Smooth muscle cell (in vitro differentiated cells): ENCODE measurements around the gene PRIMA1. TPM values are rescaled to one million over a fixed set of nuclear protein-coding genes. Genes with fewer than 3 reads are reported as not detected.

ENCODE experiments used
- DNase-seq: peaks from one replicate; lab custom pipeline; 2025; ENCODE audit not compliant: unreplicated experiment; lab: John Stamatoyannopoulos, UW
- H2AFZ ChIP-seq: fragments of 200-600 bp; sonication (generic); 2 replicates; pipeline ENCODE4 v1.6.0; 2016; ENCODE audit warnings: antibody characterized with exemption, low read depth, mild to moderate bottlenecking
- H3F3A ChIP-seq: fragments of 200-600 bp; sonication (generic); 2 replicates; pipeline ENCODE4 v1.6.0; 2017; ENCODE audit warnings: antibody characterized with exemption, low read depth
- H3K27ac ChIP-seq: fragments of 200-600 bp; sonication (generic); 2 replicates; pipeline ENCODE4 v1.5.1; 2016; ENCODE audit warnings: low read depth, mild to moderate bottlenecking
- H3K27me3 ChIP-seq: fragments of 200-600 bp; sonication (generic); 2 replicates; pipeline ENCODE4 v1.6.1; 2016; ENCODE audit warnings: low read depth, mild to moderate bottlenecking
- H3K36me3 ChIP-seq: fragments of 200-600 bp; sonication (generic); 2 replicates; pipeline ENCODE4 v1.5.1; 2016; ENCODE audit warnings: low read depth
- H3K4me1 ChIP-seq: fragments of 200-600 bp; sonication (generic); 2 replicates; pipeline ENCODE4 v1.5.1; 2016; ENCODE audit warnings: low read depth
- H3K4me2 ChIP-seq: fragments of 200-600 bp; sonication (generic); 2 replicates; pipeline ENCODE4 v1.6.0; 2016; ENCODE audit warnings: mild to moderate bottlenecking
- H3K4me3 ChIP-seq: fragments of 200-600 bp; sonication (generic); 2 replicates; pipeline ENCODE4 v1.5.1; 2016; ENCODE audit warnings: mild to moderate bottlenecking
- H3K79me2 ChIP-seq: fragments of 200-600 bp; sonication (generic); 2 replicates; pipeline ENCODE4 v1.6.0; 2016; ENCODE audit warnings: low read depth, mild to moderate bottlenecking
- H3K9ac ChIP-seq: fragments of 200-600 bp; sonication (generic); 2 replicates; pipeline ENCODE4 v1.6.0; 2016; ENCODE audit warnings: low read depth
- H3K9me3 ChIP-seq: fragments of 200-600 bp; sonication (generic); replicated peaks from 2 replicates; pipeline ENCODE4 v1.5.1; 2016; ENCODE audit warnings: low read depth
- H4K20me1 ChIP-seq: fragments of 200-600 bp; sonication (generic); 2 replicates; pipeline ENCODE4 v1.6.0; 2016; ENCODE audit warnings: low read depth
- WGBS: methylation state at CpG from one replicate; pipeline ENCODE4 v1.1.7; 2016; ENCODE audit warnings: low lambda C conversion rate; 5-methylcytosine and 5-hydroxymethylcytosine counted together
- polyA plus RNA-seq: library from polyadenylated mRNA; unstranded; fragments of >200 nt; fragmentation: Nextera tagmentation; extraction: Ambion mirVana; gene quantifications from 2 replicates; pipeline ENCODE4 v1.2.1, GENCODE V29; 2016
- total RNA-seq: library from RNA; depleted of rRNA; stranded (reverse); fragments of >200 nt; gene quantifications from 2 replicates; pipeline ENCODE4 v1.2.3, GENCODE V29; 2014
- TF ChIP-seq, protein P1 (sequence below): fragments of 200-600 bp; sonication (generic); IDR thresholded peaks from 2 replicates; pipeline ENCODE4 v1.5.1; 2017; ENCODE audit warnings: borderline replicate concordance, mild to moderate bottlenecking, antibody characterized with exemption; ENCODE audit not compliant: insufficient read depth, poor library complexity, severe bottlenecking

The PRIMA1 gene
- total and polyA plus RNA-seq, 2 experiments from 2014 or later = not detected

DNA sequence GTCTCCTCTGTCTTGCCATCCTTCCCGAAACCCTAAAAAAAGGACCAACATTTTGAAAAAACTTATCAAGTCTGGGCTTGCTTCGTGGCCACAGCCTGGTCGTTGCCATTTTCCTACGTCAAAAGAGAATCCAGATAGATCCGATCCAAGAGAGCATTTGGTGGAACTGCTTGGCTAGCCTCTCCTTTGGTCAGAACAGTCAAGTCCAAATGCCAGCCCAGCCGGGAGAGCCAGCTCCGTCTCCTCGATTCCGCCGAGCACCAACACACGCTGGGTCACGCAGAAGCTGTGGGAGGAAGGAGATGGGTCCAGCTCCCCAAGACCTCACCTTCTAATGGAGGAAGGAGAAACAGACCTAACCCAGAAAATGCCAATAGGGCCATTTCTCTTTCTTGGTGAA, 9.3 kb upstream of the PRIMA1 start:
- Histone ChIP-seq H3K79me2 (no peaks in the 10 kb centered on the region), H4K20me1 (no peaks in the 10 kb centered on the region)

DNA sequence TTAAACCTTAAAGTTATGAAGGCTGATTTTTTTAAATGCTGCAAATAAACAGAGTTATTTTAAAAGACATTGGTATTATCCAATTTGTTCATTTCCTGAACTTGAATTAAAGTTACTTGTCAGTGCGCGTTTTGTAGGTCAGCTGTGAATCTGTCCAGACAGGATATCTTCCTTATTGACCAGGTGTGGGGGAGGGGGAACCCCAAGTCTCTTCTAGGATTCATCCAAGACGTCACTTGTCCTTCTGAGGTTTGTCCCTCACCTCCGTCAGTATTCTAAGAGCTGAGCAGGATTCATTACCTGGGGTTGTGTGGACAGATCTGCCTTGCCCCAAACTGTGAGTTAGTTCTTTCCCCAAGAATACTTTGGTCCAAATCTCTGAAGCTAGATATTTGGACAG, 8.8 kb upstream of the PRIMA1 start:
- 89% methylated on average over 4 of the region's 4 CpGs for WGBS
- TF ChIP-seq, protein P1, sequence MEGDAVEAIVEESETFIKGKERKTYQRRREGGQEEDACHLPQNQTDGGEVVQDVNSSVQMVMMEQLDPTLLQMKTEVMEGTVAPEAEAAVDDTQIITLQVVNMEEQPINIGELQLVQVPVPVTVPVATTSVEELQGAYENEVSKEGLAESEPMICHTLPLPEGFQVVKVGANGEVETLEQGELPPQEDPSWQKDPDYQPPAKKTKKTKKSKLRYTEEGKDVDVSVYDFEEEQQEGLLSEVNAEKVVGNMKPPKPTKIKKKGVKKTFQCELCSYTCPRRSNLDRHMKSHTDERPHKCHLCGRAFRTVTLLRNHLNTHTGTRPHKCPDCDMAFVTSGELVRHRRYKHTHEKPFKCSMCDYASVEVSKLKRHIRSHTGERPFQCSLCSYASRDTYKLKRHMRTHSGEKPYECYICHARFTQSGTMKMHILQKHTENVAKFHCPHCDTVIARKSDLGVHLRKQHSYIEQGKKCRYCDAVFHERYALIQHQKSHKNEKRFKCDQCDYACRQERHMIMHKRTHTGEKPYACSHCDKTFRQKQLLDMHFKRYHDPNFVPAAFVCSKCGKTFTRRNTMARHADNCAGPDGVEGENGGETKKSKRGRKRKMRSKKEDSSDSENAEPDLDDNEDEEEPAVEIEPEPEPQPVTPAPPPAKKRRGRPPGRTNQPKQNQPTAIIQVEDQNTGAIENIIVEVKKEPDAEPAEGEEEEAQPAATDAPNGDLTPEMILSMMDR = no peak
- Histone ChIP-seq H3K79me2 (no peaks in the 10 kb centered on the region), H3K9ac (no peak overlapping the region), H3F3A (no peaks in the 10 kb centered on the region), H3K36me3 (no peaks in the 10 kb centered on the region), H3K4me3 (no peak overlapping the region), H3K27ac (no peak overlapping the region), H3K9me3 (no peaks in the 10 kb centered on the region), H2AFZ (no peak overlapping the region), H3K27me3 (no peaks in the 10 kb centered on the region), H3K4me1 (no peaks in the 10 kb centered on the region), H4K20me1 (no peaks in the 10 kb centered on the region), H3K4me2 (no peak overlapping the region)
- DNase-seq = no peak

More for the DNA sequence above, 9.3 kb upstream of the PRIMA1 start:
- no peaks in the 10 kb centered on the region for H3F3A ChIP-seq
- H3K4me1 ChIP-seq = no peaks in the 10 kb centered on the region
- no peak overlapping the region for H3K4me2 ChIP-seq
- H2AFZ ChIP-seq = no peak overlapping the region
- H3K27me3 ChIP-seq = no peaks in the 10 kb centered on the region
- H3K9me3 ChIP-seq = no peaks in the 10 kb centered on the region
- no peak for DNase-seq
- WGBS = 88% methylated on average over 12 of the region's 12 CpGs
- TF ChIP-seq, protein P1 = no peak
- H3K36me3 ChIP-seq = no peaks in the 10 kb centered on the region
- no peak overlapping the region for H3K4me3 ChIP-seq
- no peak overlapping the region for H3K9ac ChIP-seq
- no peak overlapping the region for H3K27ac ChIP-seq

DNA sequence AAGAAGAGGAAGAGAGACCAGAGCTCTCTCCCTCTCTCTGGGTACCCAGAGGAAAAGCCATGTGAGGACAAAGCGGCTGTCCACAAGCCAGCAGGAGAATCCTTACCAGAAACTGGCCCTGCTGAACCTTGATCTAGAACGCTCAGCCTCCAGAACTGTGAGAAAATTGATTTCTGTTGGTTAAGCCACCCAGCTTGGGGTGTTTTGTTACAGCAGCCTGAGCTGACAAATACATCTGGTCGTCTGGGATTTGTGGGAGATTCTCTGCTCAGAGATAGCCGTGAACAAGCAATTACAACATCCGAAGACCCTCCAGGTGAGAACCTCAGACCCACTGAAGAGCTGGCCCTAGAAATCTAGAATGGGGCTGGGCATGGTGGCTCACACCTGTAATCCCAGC, 6.5 kb upstream of the PRIMA1 start:
- H3K27ac ChIP-seq = no peak overlapping the region
- TF ChIP-seq, protein P1 = no peak
- peaks cover 2% of the 10 kb centered on the region for H3K4me1 ChIP-seq
- no peaks in the 10 kb centered on the region for H3F3A ChIP-seq
- no peak for DNase-seq
- no peaks in the 10 kb centered on the region for H3K36me3 ChIP-seq
- no peak overlapping the region for H2AFZ ChIP-seq
- WGBS = 93% methylated on average over 5 of the region's 5 CpGs
- H4K20me1 ChIP-seq = no peaks in the 10 kb centered on the region
- H3K4me2 ChIP-seq = no peak overlapping the region
- peaks cover 13% of the 10 kb centered on the region for H3K27me3 ChIP-seq
- no peak overlapping the region for H3K4me3 ChIP-seq
- no peaks in the 10 kb centered on the region for H3K79me2 ChIP-seq
- H3K9me3 ChIP-seq = no peaks in the 10 kb centered on the region
- H3K9ac ChIP-seq = no peak overlapping the region

DNA sequence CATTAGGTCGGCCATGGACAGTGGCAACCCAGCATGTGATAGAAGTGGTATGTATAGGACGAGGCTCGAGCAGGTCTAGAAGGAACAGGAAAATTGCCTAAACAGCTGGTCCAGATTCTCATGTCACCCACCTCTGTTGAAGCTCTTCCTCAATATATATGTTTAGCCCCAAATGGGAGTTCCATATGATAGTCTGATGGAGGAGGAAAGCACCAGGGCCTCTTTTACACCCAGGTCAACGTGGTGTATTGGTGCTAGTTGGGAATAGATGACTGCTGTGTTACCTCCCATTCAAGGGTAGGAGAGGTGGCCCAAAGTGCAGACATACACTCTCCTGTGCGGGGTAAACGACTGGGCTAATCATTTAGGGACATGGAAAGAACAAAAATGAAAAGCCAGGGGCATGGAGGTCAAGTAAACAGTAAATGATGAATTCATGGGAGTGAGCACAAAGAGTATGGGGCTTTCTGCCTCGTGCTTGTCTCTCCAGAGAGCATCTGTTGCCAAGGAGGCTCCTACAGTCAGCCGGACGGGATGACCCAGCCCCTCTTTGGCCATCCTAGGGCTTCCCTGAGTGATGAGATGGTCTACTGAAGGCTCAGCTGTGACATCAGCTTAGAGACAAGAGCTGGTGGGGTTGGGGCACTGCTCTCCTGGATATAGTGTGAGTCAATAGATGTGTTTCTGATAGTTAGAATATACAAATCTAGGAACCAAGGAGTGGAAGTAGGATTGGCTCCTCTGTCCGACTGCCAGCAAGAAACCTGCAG, 5.5 kb upstream of the PRIMA1 start:
- H3K4me3 ChIP-seq = no peak overlapping the region
- H3F3A ChIP-seq = no peaks in the 10 kb centered on the region
- TF ChIP-seq, protein P1 = no peak
- no peak overlapping the region for H3K27ac ChIP-seq
- DNase-seq = no peak
- peaks cover 12% of the 10 kb centered on the region for H3K4me1 ChIP-seq
- no peaks in the 10 kb centered on the region for H3K36me3 ChIP-seq
- no peaks in the 10 kb centered on the region for H3K79me2 ChIP-seq
- H3K9ac ChIP-seq = no peak overlapping the region
- no peak overlapping the region for H2AFZ ChIP-seq
- WGBS = 82% methylated on average over 10 of the region's 10 CpGs
- H3K9me3 ChIP-seq = no peaks in the 10 kb centered on the region
- H3K4me2 ChIP-seq = no peak overlapping the region
- H4K20me1 ChIP-seq = no peaks in the 10 kb centered on the region
- H3K27me3 ChIP-seq = peaks cover 23% of the 10 kb centered on the region
